Caco-2 (cell line): ENCODE data around the gene VTN. TPM values are rescaled to one million over a fixed set of nuclear protein-coding genes. Genes with fewer than 3 reads are reported as not detected.

Experiments
- BruUV-seq: library from RNA; stranded (reverse); fragments of 400-500 nt; replicated peaks from 2 replicates; lab custom pipeline; 2021; lab: Mats Ljungman, UMichigan
- CTCF ChIA-PET: fragments of 300-600 bp; sonication (Branson Sonifier 250); formaldehyde crosslinking; loops from one replicate; lab custom pipeline; 2022; ENCODE audit warnings: antibody characterized with exemption; lab: Charles Lee
- POLR2A ChIA-PET: fragments of 300-600 bp; sonication (Branson Sonifier 250); formaldehyde crosslinking; loops from one replicate; lab custom pipeline; 2022; ENCODE audit warnings: antibody characterized with exemption; lab: Charles Lee
- DNase-seq, 2 experiments: peaks; one replicate each; pipeline versions ENCODE4 v3.0.0 to v3.0.0-alpha.2; 2020 to 2022
- H3K27me3 ChIP-seq: replicated peaks from 2 replicates; pipeline ENCODE4 v1.6.0; 2011; ENCODE audit warnings: low read length; ENCODE audit not compliant: control insufficient read depth, insufficient read depth
- H3K36me3 ChIP-seq: 2 replicates; pipeline ENCODE4 v1.5.1; 2011; ENCODE audit warnings: low read length; ENCODE audit not compliant: control insufficient read depth, insufficient read depth
- H3K4me1 ChIP-seq: fragments of 250-450 bp; sonication (Bioruptor Pico); 2 replicates; pipeline ENCODE4 v1.5.1; 2020; ENCODE audit warnings: mild to moderate bottlenecking
- H3K4me3 ChIP-seq: 2 replicates; pipeline ENCODE4 v1.5.1; 2011; ENCODE audit warnings: low read depth, mild to moderate bottlenecking, control low read depth, low read length
- H3K9me3 ChIP-seq: fragments of 250-450 bp; sonication (Bioruptor Pico); 2 replicates; pipeline ENCODE4 v1.5.1; 2020; ENCODE audit warnings: mild to moderate bottlenecking, moderate library complexity
- H3K27ac Mint-ChIP-seq: one replicate; pipeline ENCODE4 v1.8.0; 2022; ENCODE audit warnings: mixed read lengths; ENCODE audit not compliant: unreplicated experiment
- H3K27me3 Mint-ChIP-seq: one replicate; pipeline ENCODE4 v1.8.0; 2022; ENCODE audit warnings: mixed read lengths; ENCODE audit not compliant: insufficient read depth, unreplicated experiment
- H3K36me3 Mint-ChIP-seq: one replicate; pipeline ENCODE4 v1.8.0; 2022; ENCODE audit warnings: mild to moderate bottlenecking, mixed read lengths; ENCODE audit not compliant: insufficient read depth, unreplicated experiment
- H3K4me1 Mint-ChIP-seq: one replicate; pipeline ENCODE4 v1.8.0; 2022; ENCODE audit warnings: low read depth, mixed read lengths; ENCODE audit not compliant: unreplicated experiment
- H3K4me3 Mint-ChIP-seq: one replicate; pipeline ENCODE4 v1.8.0; 2022; ENCODE audit warnings: mild to moderate bottlenecking, moderate library complexity, mixed read lengths; ENCODE audit not compliant: unreplicated experiment
- H3K9me3 Mint-ChIP-seq: one replicate; pipeline ENCODE4 v1.8.0; 2022; ENCODE audit warnings: mixed read lengths; ENCODE audit not compliant: unreplicated experiment
- intact Hi-C: fragments of 100-400 bp; cut with micrococcal nuclease; formaldehyde crosslinking; loops from one replicate; pipeline ENCODE4 v1.10.0; 2022; ENCODE audit not compliant: unreplicated experiment
- total RNA-seq: library from RNA; stranded (reverse); gene quantifications from 2 replicates; pipeline ENCODE4 v1.2.3, GENCODE V29; 2022
- TF ChIP-seq, protein P1 (sequence below), 2 experiments: fragments of 200-600 bp in 1 of 2; IDR thresholded peaks; 1 replicate in 1 of 2; 2 replicates in 1 of 2; pipeline versions ENCODE4 v1.5.1 to v1.8.0; 2011 to 2022; ENCODE audit warnings: antibody characterized with exemption in 1 of 2, control low read depth in 1 of 2, inconsistent platforms in 1 of 2, low read depth in 1 of 2, low read length in 1 of 2, mild to moderate bottlenecking in 1 of 2, moderate library complexity in 1 of 2; ENCODE audit not compliant: insufficient read depth in 1 of 2, severe bottlenecking in 1 of 2, unreplicated experiment in 1 of 2

The VTN gene
- total RNA-seq, 1 experiment from 2014 or later, result 273 TPM

- intact Hi-C loops, result no loop called here
- POLR2A ChIA-PET, result interaction anchor here (1.3 kb wide), 1 partner anchor 57 kb away, joined by 3 read pairs; the partner anchor contains the start of gene TNFAIP1
- Mint-ChIP-seq H3K4me3 (no peak overlapping the region), H3K27me3 (no peaks in the 10 kb centered on the region), H3K9me3 (no peaks in the 10 kb centered on the region), H3K36me3 (peaks cover 52% of the 10 kb centered on the region), H3K4me1 (peaks cover 54% of the 10 kb centered on the region), H3K27ac (no peak overlapping the region)
- BruUV-seq, result no TSS peak
- H3K4me1 ChIP-seq, result peaks cover 74% of the 10 kb centered on the region
- no peaks in the 10 kb centered on the region for H3K27me3 ChIP-seq
- TF ChIP-seq, protein P1, sequence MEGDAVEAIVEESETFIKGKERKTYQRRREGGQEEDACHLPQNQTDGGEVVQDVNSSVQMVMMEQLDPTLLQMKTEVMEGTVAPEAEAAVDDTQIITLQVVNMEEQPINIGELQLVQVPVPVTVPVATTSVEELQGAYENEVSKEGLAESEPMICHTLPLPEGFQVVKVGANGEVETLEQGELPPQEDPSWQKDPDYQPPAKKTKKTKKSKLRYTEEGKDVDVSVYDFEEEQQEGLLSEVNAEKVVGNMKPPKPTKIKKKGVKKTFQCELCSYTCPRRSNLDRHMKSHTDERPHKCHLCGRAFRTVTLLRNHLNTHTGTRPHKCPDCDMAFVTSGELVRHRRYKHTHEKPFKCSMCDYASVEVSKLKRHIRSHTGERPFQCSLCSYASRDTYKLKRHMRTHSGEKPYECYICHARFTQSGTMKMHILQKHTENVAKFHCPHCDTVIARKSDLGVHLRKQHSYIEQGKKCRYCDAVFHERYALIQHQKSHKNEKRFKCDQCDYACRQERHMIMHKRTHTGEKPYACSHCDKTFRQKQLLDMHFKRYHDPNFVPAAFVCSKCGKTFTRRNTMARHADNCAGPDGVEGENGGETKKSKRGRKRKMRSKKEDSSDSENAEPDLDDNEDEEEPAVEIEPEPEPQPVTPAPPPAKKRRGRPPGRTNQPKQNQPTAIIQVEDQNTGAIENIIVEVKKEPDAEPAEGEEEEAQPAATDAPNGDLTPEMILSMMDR (IDR thresholded peaks at IDR 0.05; ENCODE audit: insufficient read depth in 1 of 2, low read depth in 1 of 2, low read length in 1 of 2, severe bottlenecking in 1 of 2, unreplicated experiment in 1 of 2), result no peak
- CTCF ChIA-PET, result interaction anchor here (1.1 kb wide), 1 partner anchor 74 kb away, joined by 8 read pairs; no protein-coding TSS in a partner anchor
- no peak overlapping the region for H3K4me3 ChIP-seq
- DNase-seq, result no peak
- no peaks in the 10 kb centered on the region for H3K9me3 ChIP-seq
- H3K36me3 ChIP-seq, result peaks cover 10% of the 10 kb centered on the region
Observed at GRCh38 chr17:28392491-28392890, 22.4 kb upstream of the VTN start.

- H3K27ac Mint-ChIP-seq, result peak overlapping the region; percentile 56
- TF ChIP-seq, protein P1 (IDR thresholded peaks at IDR 0.05; ENCODE audit: insufficient read depth in 1 of 2, low read depth in 1 of 2, low read length in 1 of 2, severe bottlenecking in 1 of 2, unreplicated experiment in 1 of 2), result no peak
- ChIA-PET CTCF (interaction anchor here (0.6 to 1.1 kb wide), 3 partner anchors 21 to 75 kb away, joined by 5 to 8 read pairs (median 8); partner anchors contain the start of gene VTN), POLR2A (interaction anchor here (0.6 to 1.3 kb wide), 4 partner anchors 14 to 56 kb away, joined by 3 to 21 read pairs (median 3); partner anchors contain the start of genes POLDIP2, SLC46A1, TNFAIP1 and VTN)
- H3K36me3 Mint-ChIP-seq, result peaks cover 42% of the 10 kb centered on the region
- intact Hi-C loops, result no loop called here
- H3K4me3 Mint-ChIP-seq, result no peak overlapping the region
- peaks cover 50% of the 10 kb centered on the region for H3K4me1 Mint-ChIP-seq
- Histone ChIP-seq H3K27me3 (no peaks in the 10 kb centered on the region), H3K4me3 (no peak overlapping the region), H3K9me3 (no peaks in the 10 kb centered on the region), H3K4me1 (peaks cover 63% of the 10 kb centered on the region), H3K36me3 (peaks cover 6% of the 10 kb centered on the region)
- H3K9me3 Mint-ChIP-seq, result no peaks in the 10 kb centered on the region
- no peak for DNase-seq
- no TSS peak for BruUV-seq
- H3K27me3 Mint-ChIP-seq, result no peaks in the 10 kb centered on the region
Observed at GRCh38 chr17:28391401-28391800, 21.3 kb upstream of the VTN start.

DNA sequence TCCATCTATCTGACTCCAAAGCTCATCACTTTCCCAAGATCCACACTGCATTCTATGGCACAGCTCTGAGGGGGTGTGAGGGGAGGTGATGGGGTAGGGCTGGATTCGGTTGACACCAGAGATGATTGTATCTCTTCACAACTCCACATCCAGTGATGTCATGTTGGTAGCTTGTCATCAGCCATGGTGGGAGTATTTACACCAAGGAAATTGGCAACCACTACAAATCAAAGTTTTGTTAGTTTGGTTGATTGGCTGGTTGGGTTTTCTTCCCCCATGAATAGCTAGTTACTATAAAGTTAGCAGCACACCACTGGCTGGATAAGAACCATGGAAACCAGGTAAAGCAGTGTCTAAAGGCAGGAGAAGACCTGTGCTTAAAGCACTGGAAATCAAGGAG is 20.9 kb upstream of the VTN start:
- Mint-ChIP-seq H3K4me3 (no peak overlapping the region), H3K27ac (peak overlapping the region; percentile 56), H3K4me1 (peaks cover 49% of the 10 kb centered on the region), H3K9me3 (no peaks in the 10 kb centered on the region), H3K36me3 (peaks cover 37% of the 10 kb centered on the region), H3K27me3 (no peaks in the 10 kb centered on the region)
- no peak overlapping the region for H3K4me3 ChIP-seq
- BruUV-seq, result no TSS peak
- ChIA-PET POLR2A (interaction anchor here (0.9 to 1.3 kb wide), 3 partner anchors 15 to 55 kb away, joined by 3 read pairs; partner anchors contain the start of genes SLC46A1, TNFAIP1 and VTN), CTCF (no interaction called here)
- TF ChIP-seq, protein P1 (IDR thresholded peaks at IDR 0.05; ENCODE audit: insufficient read depth in 1 of 2, low read depth in 1 of 2, low read length in 1 of 2, severe bottlenecking in 1 of 2, unreplicated experiment in 1 of 2), result no peak
- H3K9me3 ChIP-seq, result no peaks in the 10 kb centered on the region
- peaks cover 59% of the 10 kb centered on the region for H3K4me1 ChIP-seq
- intact Hi-C loops, result no loop called here
- H3K36me3 ChIP-seq, result peaks cover 6% of the 10 kb centered on the region
- no peak for DNase-seq
- H3K27me3 ChIP-seq, result no peaks in the 10 kb centered on the region
